Heart right ventricle (tissue), 16 donors: ENCODE measurements around the gene NOSIP. TPM values are rescaled to one million over a fixed set of nuclear protein-coding genes. Genes with fewer than 3 reads are reported as not detected.
"Not testable (repeated sequence)": the region's sequence is repeated elsewhere in the genome, so short reads cannot be mapped to it uniquely, and the experiment has no call there.

Source experiments
- ATAC-seq, 8 donors: fragments of 200-7000 bp; cut with Tn5 transposase; one replicate each; pipeline ENCODE4 v1.9.1; 2020; ENCODE audit warnings: mild to moderate bottlenecking in 8 of 8, moderate library complexity in 8 of 8, moderate number of reproducible peaks in 1 of 8
- DNase-seq, 2 donors: peaks; one replicate each; pipeline ENCODE4 v3.0.0-alpha.2; 2020
- H3K27ac ChIP-seq, 10 donors: fragments of 200-600 bp; sonication (generic) in 2 of 10; one replicate each; pipeline versions ENCODE4 v1.5.0 to v1.8.0; 2020 to 2022; ENCODE audit warnings: mild to moderate bottlenecking in 3 of 10
- H3K27me3 ChIP-seq, 7 donors: fragments of 200-600 bp; one replicate each; pipeline ENCODE4 v1.8.0; 2021 to 2022; ENCODE audit warnings: mild to moderate bottlenecking in 2 of 7
- H3K36me3 ChIP-seq, 9 donors: fragments of 200-600 bp; sonication (generic) in 1 of 9; one replicate each; pipeline versions ENCODE4 v1.5.0 to v1.8.0; 2020 to 2022; ENCODE audit warnings: mild to moderate bottlenecking in 2 of 9
- H3K4me1 ChIP-seq, 9 donors: fragments of 200-600 bp; sonication (generic) in 1 of 9; one replicate each; pipeline versions ENCODE4 v1.5.0 to v1.8.0; 2020 to 2022; ENCODE audit warnings: mild to moderate bottlenecking in 4 of 9
- H3K4me3 ChIP-seq, 10 donors: fragments of 200-600 bp; sonication (generic) in 2 of 10; one replicate each; pipeline versions ENCODE4 v1.5.0 to v1.8.0; 2020 to 2022; ENCODE audit warnings: mild to moderate bottlenecking in 7 of 10, moderate library complexity in 2 of 10
- H3K9me3 ChIP-seq, 11 donors: fragments of 200-600 bp in 10 of 11; sonication (generic) in 2 of 11; one replicate each; pipeline versions ENCODE4 v1.5.0 to v1.8.0; 2013 to 2022; ENCODE audit warnings: mild to moderate bottlenecking in 2 of 11, control low read depth in 1 of 11, moderate library complexity in 1 of 11
- WGBS, 2 donors: extraction: QIAGEN DNeasy Blood & Tissue Kit; methylation state at CpG; one replicate each; pipeline ENCODE4 v1.1.7; 2013; ENCODE audit warnings: inconsistent platforms in 1 of 2; 5-methylcytosine and 5-hydroxymethylcytosine counted together
- intact Hi-C, 10 donors: fragments of 100-400 bp; cut with DNase I; formaldehyde crosslinking; loops; one replicate each; pipeline versions ENCODE4 v1.11.1 to v1.14.2; 2022
- polyA plus RNA-seq, 2 donors: library from polyadenylated mRNA; stranded (reverse); fragments of 200-250 nt; gene quantifications; one replicate each; pipeline ENCODE4 v1.2.3, GENCODE V29; 2013
- total RNA-seq, 10 donors: library from RNA; stranded (reverse); fragmentation: NEBNext Ultra II Directional in 3 of 10; extraction: Animal tissue kit (Norgen Biotek cat#: 25700) in 3 of 10; gene quantifications; one replicate each; pipeline versions ENCODE4 v1.2.1 to v1.2.4, GENCODE V29; 2021 to 2023
- TF ChIP-seq, protein P1 (sequence below), 9 donors: fragments of 200-600 bp; sonication (generic) in 2 of 9; IDR thresholded peaks; one replicate each; pipeline versions ENCODE4 v1.5.0 to v1.8.0; 2021 to 2022; ENCODE audit warnings: antibody characterized with exemption in 9 of 9, mild to moderate bottlenecking in 5 of 9, moderate library complexity in 1 of 9
- donor health status: Arrhythmogenic right ventricular cardiomyopathy.
- donor health status: ischemic (EF 13 %, LVEDD 7.1; RV severe dilation, severe dysfunction).
- donor health status: healthy with polysubstance abuse.
- donor health status: DM: no; HTN: yes; CAD: no.
- donor health status: DM: no; HTN: no; CAD: no.
- donor health status: ischemic (EF 25% LVEDD 6.9; RV normal size, moderate dysfunction).
- donor health status: ischemic (EF 25% LVEDD 5.7; RV mildly dilated, moderate dysfunction).
- donor health status: healthy.
- donor health status: DM: yes; HTN: yes; CAD: no.
- donor health status: Ischemic cardiomyopathy.
- donor health status: ischemic (EF 35%, LVEDD 5.7; RV mildly dilated, moderate dysfunction).
- donor health status: nonischemic (EF 11% LVEDD 7.7; RV severe dilation, severe dysfunction).
- donor health status: DM: yes; HTN: yes; CAD: no.
- donor health status: PGD.
- donor health status: ischemic (EF 29% LVEDD 5.4; RV normal size, mild dysfunction).
- donor health status: nonischemic (EF 23%, LVEDD 6.1; RV moderate dilation, normal function).

NOSIP gene
- total and polyA plus RNA-seq, 12 donors: 38.0 to 120 (median 46.6) TPM

- Histone ChIP-seq H3K36me3 (peaks cover 0 to 65% (median 13%) of the 10 kb centered on the region in 9 donors), H3K4me3 (no peak overlapping the region), H3K27ac (no peak overlapping the region), H3K4me1 (peaks cover 0 to 9% (median 0%) of the 10 kb centered on the region in 9 donors), H3K27me3 (no peaks in the 10 kb centered on the region), H3K9me3 (no peaks in the 10 kb centered on the region)
- peak in 4 of 8 donors; percentile 10 to 40 (median 19) for ATAC-seq
- TF ChIP-seq, protein P1, sequence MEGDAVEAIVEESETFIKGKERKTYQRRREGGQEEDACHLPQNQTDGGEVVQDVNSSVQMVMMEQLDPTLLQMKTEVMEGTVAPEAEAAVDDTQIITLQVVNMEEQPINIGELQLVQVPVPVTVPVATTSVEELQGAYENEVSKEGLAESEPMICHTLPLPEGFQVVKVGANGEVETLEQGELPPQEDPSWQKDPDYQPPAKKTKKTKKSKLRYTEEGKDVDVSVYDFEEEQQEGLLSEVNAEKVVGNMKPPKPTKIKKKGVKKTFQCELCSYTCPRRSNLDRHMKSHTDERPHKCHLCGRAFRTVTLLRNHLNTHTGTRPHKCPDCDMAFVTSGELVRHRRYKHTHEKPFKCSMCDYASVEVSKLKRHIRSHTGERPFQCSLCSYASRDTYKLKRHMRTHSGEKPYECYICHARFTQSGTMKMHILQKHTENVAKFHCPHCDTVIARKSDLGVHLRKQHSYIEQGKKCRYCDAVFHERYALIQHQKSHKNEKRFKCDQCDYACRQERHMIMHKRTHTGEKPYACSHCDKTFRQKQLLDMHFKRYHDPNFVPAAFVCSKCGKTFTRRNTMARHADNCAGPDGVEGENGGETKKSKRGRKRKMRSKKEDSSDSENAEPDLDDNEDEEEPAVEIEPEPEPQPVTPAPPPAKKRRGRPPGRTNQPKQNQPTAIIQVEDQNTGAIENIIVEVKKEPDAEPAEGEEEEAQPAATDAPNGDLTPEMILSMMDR (IDR thresholded peaks at IDR 0.05): no peak
- 86% methylated on average over 26 to 27 of the region's 27 CpGs for WGBS, 2 donors
- DNase-seq: no peak
- intact Hi-C loops: no loop called here
These were observed 44.9 kb upstream of the NOSIP start for GRCh38 chr19:49624967-49625910.

DNA sequence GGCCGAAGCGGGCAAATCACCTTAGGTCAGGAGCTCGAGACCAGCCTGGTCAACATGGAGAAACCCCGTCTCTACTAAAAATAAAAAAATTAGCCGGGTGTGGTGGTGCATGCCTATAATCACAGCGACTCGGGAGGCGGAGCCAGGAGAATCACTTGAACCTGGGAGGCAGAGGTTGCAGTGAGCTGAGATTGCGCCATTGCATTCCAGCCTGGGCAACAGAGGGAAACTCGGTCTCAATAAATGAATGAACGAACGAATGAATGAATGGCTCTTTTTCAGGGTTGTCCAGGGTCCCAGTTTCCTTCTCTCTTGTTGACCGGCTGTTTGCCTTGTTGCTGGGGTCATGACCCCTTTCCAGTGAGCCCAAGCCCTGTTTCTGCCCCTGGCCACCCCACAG lies 37.5 kb upstream of the NOSIP start:
- H3K4me3 ChIP-seq, ATAC-seq, intact Hi-C loops, H3K27me3 ChIP-seq, DNase-seq, H3K27ac ChIP-seq, H3K9me3 ChIP-seq: not testable (repeated sequence)
- Histone ChIP-seq H3K4me1 (peaks cover 0 to 17% (median 4%) of the 10 kb centered on the region in 9 donors), H3K36me3 (peaks cover 4 to 86% (median 39%) of the 10 kb centered on the region in 9 donors)
- 91 to 95% methylated on average over 13 of the region's 13 CpGs for WGBS, 2 donors

DNA sequence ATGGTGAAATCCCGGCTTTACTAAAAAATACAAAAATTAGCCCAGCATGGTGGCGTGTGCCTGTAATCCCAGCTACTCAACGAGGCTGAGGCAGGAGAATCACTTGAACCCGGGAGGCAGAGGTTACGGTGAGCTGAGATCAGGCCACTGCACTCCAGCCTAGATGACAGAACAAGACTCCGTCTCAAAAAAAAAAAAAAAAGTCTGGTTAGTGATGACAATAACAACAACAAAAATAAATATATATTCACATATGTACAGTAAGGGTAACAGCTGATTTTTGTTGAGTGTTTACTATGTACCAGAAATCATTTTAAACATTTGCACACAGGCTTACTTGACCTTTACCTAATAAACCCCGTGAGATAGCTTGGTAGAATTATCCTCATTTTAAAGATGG lies 36.6 kb upstream of the NOSIP start:
- peaks cover 4 to 82% (median 37%) of the 10 kb centered on the region in 9 donors for H3K36me3 ChIP-seq

GRCh38 chr19:49616532-49616931 lies 36.2 kb upstream of the NOSIP start:
- TF ChIP-seq, protein P1 (IDR thresholded peaks at IDR 0.05): no peak
- Histone ChIP-seq H3K4me1 (peaks cover 0 to 26% (median 5%) of the 10 kb centered on the region in 9 donors), H3K4me3 (no peak overlapping the region), H3K27me3 (no peaks in the 10 kb centered on the region), H3K9me3 (peaks cover 0 to 6% (median 0%) of the 10 kb centered on the region in 11 donors), H3K27ac (no peak overlapping the region), H3K36me3 (peaks cover 4 to 77% (median 33%) of the 10 kb centered on the region in 9 donors)
- no peak for ATAC-seq
- no peak for DNase-seq
- intact Hi-C loops: no loop called here
- 97 to 98% methylated on average over 7 of the region's 7 CpGs for WGBS, 2 donors

More for the DNA sequence above, 36.6 kb upstream of the NOSIP start:
- no peak overlapping the region for H3K27ac ChIP-seq
- no peak for DNase-seq
- no peak overlapping the region for H3K4me3 ChIP-seq
- peaks cover 0 to 6% (median 0%) of the 10 kb centered on the region in 11 donors for H3K9me3 ChIP-seq
- H3K27me3 ChIP-seq: no peaks in the 10 kb centered on the region
- ATAC-seq: no peak
- WGBS, 2 donors: 94 to 95% methylated on average over 7 of the region's 7 CpGs
- intact Hi-C loops: no loop called here
- H3K4me1 ChIP-seq: peaks cover 0 to 24% (median 5%) of the 10 kb centered on the region in 9 donors
- TF ChIP-seq, protein P1 (IDR thresholded peaks at IDR 0.05): no peak
